ENCODE measurements around the gene PAQR9.

The PAQR9 gene

GRCh38 chr3:142929890-142930289, 33.6 kb downstream of the PAQR9 start:
- TF ChIP-seq REST (IDR thresholded peaks at IDR 0.05; ENCODE audit: insufficient read depth in 1 of 2, low read depth in 2 of 2, low read length in 2 of 2) (no peak), POLR2AphosphoS5 (IDR thresholded peaks at IDR 0.05; ENCODE audit: low read depth, low read length) (no peak), SIN3A (IDR thresholded peaks at IDR 0.05; ENCODE audit: borderline replicate concordance, insufficient read depth, low read length) (no peak), TAF1 (IDR thresholded peaks at IDR 0.05; ENCODE audit: borderline replicate concordance, insufficient read depth, low read length) (no peak), FOXP2 (optimal IDR thresholded peaks at IDR 0.05; ENCODE audit: borderline replicate concordance, extremely low read depth, extremely low read length, insufficient read depth) (no peak)

GRCh38 chr3:142929109-142929508, 34.4 kb downstream of the PAQR9 start:
- TF ChIP-seq TAF1 (IDR thresholded peaks at IDR 0.05; ENCODE audit: borderline replicate concordance, insufficient read depth, low read length) (no peak), FOXP2 (optimal IDR thresholded peaks at IDR 0.05; ENCODE audit: borderline replicate concordance, extremely low read depth, extremely low read length, insufficient read depth) (no peak), SIN3A (IDR thresholded peaks at IDR 0.05; ENCODE audit: borderline replicate concordance, insufficient read depth, low read length) (no peak), REST (IDR thresholded peaks at IDR 0.05; ENCODE audit: insufficient read depth in 1 of 2, low read depth in 2 of 2, low read length in 2 of 2) (no peak), POLR2AphosphoS5 (IDR thresholded peaks at IDR 0.05; ENCODE audit: low read depth, low read length) (no peak)

GRCh38 chr3:142926368-142926944, 37.0 kb downstream of the PAQR9 start:
- TF ChIP-seq FOXP2 (optimal IDR thresholded peaks at IDR 0.05; ENCODE audit: borderline replicate concordance, extremely low read depth, extremely low read length, insufficient read depth) (no peak), REST (IDR thresholded peaks at IDR 0.05; ENCODE audit: insufficient read depth in 1 of 2, low read depth in 2 of 2, low read length in 2 of 2) (no peak), POLR2AphosphoS5 (IDR thresholded peaks at IDR 0.05; ENCODE audit: low read depth, low read length) (no peak), SIN3A (IDR thresholded peaks at IDR 0.05; ENCODE audit: borderline replicate concordance, insufficient read depth, low read length) (no peak), TAF1 (IDR thresholded peaks at IDR 0.05; ENCODE audit: borderline replicate concordance, insufficient read depth, low read length) (no peak)

- no peak for TF ChIP-seq TAF1 (IDR thresholded peaks at IDR 0.05; ENCODE audit: borderline replicate concordance, insufficient read depth, low read length)
- TF ChIP-seq POLR2AphosphoS5 (IDR thresholded peaks at IDR 0.05; ENCODE audit: low read depth, low read length): no peak
- no peak for TF ChIP-seq FOXP2 (optimal IDR thresholded peaks at IDR 0.05; ENCODE audit: borderline replicate concordance, extremely low read depth, extremely low read length, insufficient read depth)
- TF ChIP-seq SIN3A (IDR thresholded peaks at IDR 0.05; ENCODE audit: borderline replicate concordance, insufficient read depth, low read length): no peak
- no peak for TF ChIP-seq REST (IDR thresholded peaks at IDR 0.05; ENCODE audit: insufficient read depth in 1 of 2, low read depth in 2 of 2, low read length in 2 of 2)
Observed at GRCh38 chr3:142925140-142925539, 38.3 kb downstream of the PAQR9 start.
